Ovary (tissue), 3 donors: ENCODE measurements around the gene ITGA3.

ENCODE experiments used
- POLR2A ChIP-seq: fragments of 450-650 bp; IDR thresholded peaks from one replicate; pipeline ENCODE4 v1.6.1; 2017; ENCODE audit warnings: antibody characterized with exemption, mild to moderate bottlenecking, moderate library complexity
- TF ChIP-seq, protein P1 (sequence below), 3 donors: fragments of 450-650 bp in 2 of 3; fragments of 200-600 bp in 1 of 3; IDR thresholded peaks; one replicate each; pipeline versions ENCODE4 v1.5.1 to v1.8.0; 2016 to 2022; ENCODE audit warnings: antibody characterized with exemption in 3 of 3, mild to moderate bottlenecking in 1 of 3
- donor health status: DM: no; HTN: no; CAD: no.

DNA sequence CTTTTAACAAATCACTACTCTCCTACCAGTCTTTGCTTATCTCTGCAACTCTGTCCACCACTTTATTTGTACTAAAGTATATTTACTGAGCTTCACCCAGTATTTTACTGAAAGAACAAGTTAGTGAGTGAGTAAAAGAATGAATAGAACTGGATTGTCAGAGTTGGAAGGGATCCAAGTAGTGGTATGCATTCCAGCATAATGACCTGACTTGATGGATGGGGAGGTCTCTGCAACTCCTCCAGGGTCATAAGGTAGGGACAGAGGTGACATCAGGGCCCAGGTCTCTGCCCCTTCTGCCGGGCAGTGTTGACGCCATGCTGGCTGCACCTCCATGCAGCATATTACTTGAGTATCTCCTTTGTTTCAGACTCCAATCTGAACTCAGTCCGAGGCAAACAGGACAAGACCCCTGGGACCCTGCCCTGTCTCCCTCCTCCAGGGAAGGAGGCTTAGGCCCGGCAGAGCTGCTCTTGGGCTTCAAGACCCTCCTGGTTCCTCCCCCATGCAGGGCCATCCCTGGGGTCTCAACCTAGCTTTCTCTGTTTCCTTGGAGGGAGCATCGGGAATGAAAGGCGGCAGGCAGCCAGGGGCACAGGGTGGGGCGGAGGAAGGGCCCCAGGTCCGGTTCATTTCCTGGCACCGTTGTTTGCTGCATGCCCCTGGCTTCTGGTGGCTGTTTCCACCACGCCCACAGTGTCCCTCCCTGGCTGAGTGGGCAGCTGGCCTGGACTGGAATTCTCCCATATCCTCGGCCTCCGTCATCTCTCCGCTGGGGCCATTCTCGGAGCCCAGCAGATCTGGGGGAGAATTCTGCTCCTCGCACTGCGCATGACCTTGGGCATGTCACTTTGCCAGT lies 12.4 kb upstream of the ITGA3 start:
- TF ChIP-seq, protein P1, sequence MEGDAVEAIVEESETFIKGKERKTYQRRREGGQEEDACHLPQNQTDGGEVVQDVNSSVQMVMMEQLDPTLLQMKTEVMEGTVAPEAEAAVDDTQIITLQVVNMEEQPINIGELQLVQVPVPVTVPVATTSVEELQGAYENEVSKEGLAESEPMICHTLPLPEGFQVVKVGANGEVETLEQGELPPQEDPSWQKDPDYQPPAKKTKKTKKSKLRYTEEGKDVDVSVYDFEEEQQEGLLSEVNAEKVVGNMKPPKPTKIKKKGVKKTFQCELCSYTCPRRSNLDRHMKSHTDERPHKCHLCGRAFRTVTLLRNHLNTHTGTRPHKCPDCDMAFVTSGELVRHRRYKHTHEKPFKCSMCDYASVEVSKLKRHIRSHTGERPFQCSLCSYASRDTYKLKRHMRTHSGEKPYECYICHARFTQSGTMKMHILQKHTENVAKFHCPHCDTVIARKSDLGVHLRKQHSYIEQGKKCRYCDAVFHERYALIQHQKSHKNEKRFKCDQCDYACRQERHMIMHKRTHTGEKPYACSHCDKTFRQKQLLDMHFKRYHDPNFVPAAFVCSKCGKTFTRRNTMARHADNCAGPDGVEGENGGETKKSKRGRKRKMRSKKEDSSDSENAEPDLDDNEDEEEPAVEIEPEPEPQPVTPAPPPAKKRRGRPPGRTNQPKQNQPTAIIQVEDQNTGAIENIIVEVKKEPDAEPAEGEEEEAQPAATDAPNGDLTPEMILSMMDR (IDR thresholded peaks at IDR 0.05), result no peak
- TF ChIP-seq POLR2A, result no peak
